Thyroid gland (tissue), 4 donors: Measurements from ENCODE around the gene ARL13A.

ENCODE experiments used
- POLR2A ChIP-seq, 2 donors: fragments of 450-650 bp; IDR thresholded peaks; one replicate each; pipeline ENCODE4 v1.6.1; 2017; ENCODE audit warnings: antibody characterized with exemption in 2 of 2, mild to moderate bottlenecking in 2 of 2, moderate library complexity in 1 of 2
- TF ChIP-seq, protein P1 (sequence below), 6 experiments: fragments of 200-600 bp in 3 of 6; fragments of 450-650 bp in 3 of 6; sonication (generic) in 3 of 6; IDR thresholded peaks; one replicate each; pipeline ENCODE4 v1.5.1; 2016 to 2019; ENCODE audit warnings: antibody characterized with exemption in 6 of 6, mild to moderate bottlenecking in 2 of 6, inconsistent platforms in 1 of 6, moderate library complexity in 1 of 6

DNA sequence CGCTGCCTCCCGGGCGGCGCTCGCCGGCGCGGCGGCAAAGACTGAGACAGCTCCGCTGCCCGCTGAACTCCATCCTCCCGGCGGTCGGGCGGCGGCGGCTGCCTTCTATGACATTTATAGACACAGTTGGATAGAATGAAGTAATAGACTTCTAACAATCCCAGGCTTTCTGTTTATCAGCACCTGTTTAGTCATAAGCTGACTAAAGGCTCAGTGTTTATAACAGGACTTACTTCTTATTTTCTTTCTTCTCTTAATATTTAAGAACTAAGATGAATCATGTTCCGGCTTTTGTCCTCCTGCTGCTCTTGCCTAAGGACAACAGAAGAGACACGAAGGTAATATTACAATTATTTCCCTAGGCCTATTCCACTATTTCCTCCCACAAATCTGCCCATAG lies 3.9 kb downstream of the ARL13A start:
- no peak for TF ChIP-seq POLR2A (IDR thresholded peaks at IDR 0.05)
- TF ChIP-seq, protein P1, sequence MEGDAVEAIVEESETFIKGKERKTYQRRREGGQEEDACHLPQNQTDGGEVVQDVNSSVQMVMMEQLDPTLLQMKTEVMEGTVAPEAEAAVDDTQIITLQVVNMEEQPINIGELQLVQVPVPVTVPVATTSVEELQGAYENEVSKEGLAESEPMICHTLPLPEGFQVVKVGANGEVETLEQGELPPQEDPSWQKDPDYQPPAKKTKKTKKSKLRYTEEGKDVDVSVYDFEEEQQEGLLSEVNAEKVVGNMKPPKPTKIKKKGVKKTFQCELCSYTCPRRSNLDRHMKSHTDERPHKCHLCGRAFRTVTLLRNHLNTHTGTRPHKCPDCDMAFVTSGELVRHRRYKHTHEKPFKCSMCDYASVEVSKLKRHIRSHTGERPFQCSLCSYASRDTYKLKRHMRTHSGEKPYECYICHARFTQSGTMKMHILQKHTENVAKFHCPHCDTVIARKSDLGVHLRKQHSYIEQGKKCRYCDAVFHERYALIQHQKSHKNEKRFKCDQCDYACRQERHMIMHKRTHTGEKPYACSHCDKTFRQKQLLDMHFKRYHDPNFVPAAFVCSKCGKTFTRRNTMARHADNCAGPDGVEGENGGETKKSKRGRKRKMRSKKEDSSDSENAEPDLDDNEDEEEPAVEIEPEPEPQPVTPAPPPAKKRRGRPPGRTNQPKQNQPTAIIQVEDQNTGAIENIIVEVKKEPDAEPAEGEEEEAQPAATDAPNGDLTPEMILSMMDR (IDR thresholded peaks at IDR 0.05), result no peak
